Keratinocyte (primary cell): ENCODE measurements around the gene NTN1.

Experiments used
- EZH2 ChIP-seq: IDR thresholded peaks from one replicate; pipeline ENCODE4 v1.6.1; 2012; ENCODE audit warnings: inconsistent platforms, mild to moderate bottlenecking, low read length, moderate library complexity
- TF ChIP-seq, protein P1 (sequence below), 3 experiments: IDR thresholded peaks in 1 of 3; conservative IDR thresholded peaks in 1 of 3; optimal IDR thresholded peaks in 1 of 3; 2 replicates in 2 of 3; 3 replicates in 1 of 3; pipeline versions ENCODE3 to v1.5.1; 2011; ENCODE audit warnings: low read length in 3 of 3, mild to moderate bottlenecking in 3 of 3, moderate library complexity in 2 of 3, control low read depth in 1 of 3, inconsistent platforms in 1 of 3; ENCODE audit not compliant: insufficient read depth in 2 of 3; ENCODE audit errors: extremely low read depth in 1 of 3

DNA sequence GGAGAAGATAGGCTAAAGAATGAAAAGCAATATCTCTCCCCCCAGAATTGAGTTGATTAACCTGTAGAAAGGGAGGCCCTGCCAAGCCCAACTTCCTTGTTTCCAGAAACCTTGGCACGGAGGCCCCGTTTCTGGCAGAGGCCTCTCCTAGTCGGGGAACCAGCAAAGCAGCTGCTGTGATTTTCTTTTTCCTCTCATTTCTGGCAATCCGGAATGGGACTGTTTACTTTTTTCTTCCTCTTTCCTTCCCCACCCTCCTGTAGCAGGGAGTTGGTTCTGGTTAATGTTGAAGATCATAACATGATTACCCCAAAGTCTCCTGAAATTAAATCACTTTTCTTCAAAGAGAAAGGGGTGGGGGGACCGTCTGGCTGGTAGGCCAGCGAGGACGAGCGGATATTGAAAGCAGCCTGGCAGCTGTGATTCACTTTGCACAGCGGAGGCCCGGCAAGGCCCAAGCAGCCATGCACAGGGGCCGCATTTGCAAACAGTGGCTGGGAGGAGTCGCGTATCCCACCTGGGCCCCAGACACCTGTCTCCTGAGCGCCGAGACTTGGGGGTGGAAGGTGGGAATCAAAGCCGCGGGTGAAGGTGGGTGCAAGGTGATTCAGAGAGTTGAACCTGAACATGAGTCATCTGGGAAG is 51.5 kb downstream of the NTN1 start:
- TF ChIP-seq, protein P1, sequence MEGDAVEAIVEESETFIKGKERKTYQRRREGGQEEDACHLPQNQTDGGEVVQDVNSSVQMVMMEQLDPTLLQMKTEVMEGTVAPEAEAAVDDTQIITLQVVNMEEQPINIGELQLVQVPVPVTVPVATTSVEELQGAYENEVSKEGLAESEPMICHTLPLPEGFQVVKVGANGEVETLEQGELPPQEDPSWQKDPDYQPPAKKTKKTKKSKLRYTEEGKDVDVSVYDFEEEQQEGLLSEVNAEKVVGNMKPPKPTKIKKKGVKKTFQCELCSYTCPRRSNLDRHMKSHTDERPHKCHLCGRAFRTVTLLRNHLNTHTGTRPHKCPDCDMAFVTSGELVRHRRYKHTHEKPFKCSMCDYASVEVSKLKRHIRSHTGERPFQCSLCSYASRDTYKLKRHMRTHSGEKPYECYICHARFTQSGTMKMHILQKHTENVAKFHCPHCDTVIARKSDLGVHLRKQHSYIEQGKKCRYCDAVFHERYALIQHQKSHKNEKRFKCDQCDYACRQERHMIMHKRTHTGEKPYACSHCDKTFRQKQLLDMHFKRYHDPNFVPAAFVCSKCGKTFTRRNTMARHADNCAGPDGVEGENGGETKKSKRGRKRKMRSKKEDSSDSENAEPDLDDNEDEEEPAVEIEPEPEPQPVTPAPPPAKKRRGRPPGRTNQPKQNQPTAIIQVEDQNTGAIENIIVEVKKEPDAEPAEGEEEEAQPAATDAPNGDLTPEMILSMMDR (optimal IDR thresholded peaks at IDR 0.05 in 1 of 3, IDR thresholded peaks at IDR 0.05 in 1 of 3, conservative IDR thresholded peaks at IDR 0.05 in 1 of 3; ENCODE audit: extremely low read depth in 1 of 3, insufficient read depth in 2 of 3, low read length in 3 of 3): no peak
- TF ChIP-seq EZH2: no peak
